OCI-LY3 (cell line): ENCODE measurements around the gene FBXO28.

ENCODE experiments used
- H2AFZ ChIP-seq: fragments of 200-600, 300-600 bp; shearing (Covaris generic); 2 replicates; pipeline ENCODE4 v1.6.0; 2014; ENCODE audit warnings: antibody characterized with exemption, low read depth, low read length
- H3K27ac ChIP-seq: fragments of 200-600, 300-600 bp; sonication (generic); 2 replicates; pipeline ENCODE4 v1.5.1; 2014; ENCODE audit warnings: mild to moderate bottlenecking, low read length, moderate library complexity, mixed read lengths
- H3K27me3 ChIP-seq: fragments of 200-600, 300-600 bp; sonication (generic); 2 replicates; pipeline ENCODE4 v1.6.1; 2014; ENCODE audit warnings: low read depth, low read length, mixed read lengths
- H3K36me3 ChIP-seq: fragments of 200-600, 300-600 bp; sonication (generic); replicated peaks from 2 replicates; pipeline ENCODE3; 2014; ENCODE audit warnings: low read depth, low read length, mixed read lengths
- H3K4me1 ChIP-seq: fragments of 300-600, 200-600 bp; sonication (generic); 2 replicates; pipeline ENCODE4 v1.6.1; 2014; ENCODE audit warnings: low read length, mixed read lengths
- H3K4me2 ChIP-seq: fragments of 200-600, 300-600 bp; sonication (generic); 2 replicates; pipeline ENCODE4 v1.6.1; 2014; ENCODE audit warnings: low read length, mixed read lengths
- H3K4me3 ChIP-seq: fragments of 300-600, 200-600 bp; sonication (generic); 2 replicates; pipeline ENCODE4 v1.5.1; 2014; ENCODE audit warnings: antibody characterized with exemption, mild to moderate bottlenecking, low read length, moderate library complexity
- H3K79me2 ChIP-seq: fragments of 300-600, 200-600 bp; shearing (Covaris generic); 2 replicates; pipeline ENCODE4 v1.6.1; 2014; ENCODE audit warnings: mild to moderate bottlenecking, low read length, mixed read lengths
- H3K9ac ChIP-seq: fragments of 300-600, 200-600 bp; shearing (Covaris generic); 2 replicates; pipeline ENCODE4 v1.6.0; 2014; ENCODE audit warnings: mild to moderate bottlenecking, low read length, moderate library complexity
- H3K9me3 ChIP-seq: fragments of 200-600, 300-600 bp; shearing (Covaris generic); 2 replicates; pipeline ENCODE4 v1.6.1; 2014; ENCODE audit warnings: low read length, mixed read lengths; ENCODE audit not compliant: insufficient read depth
- H4K20me1 ChIP-seq: fragments of 200-600, 300-600 bp; sonication (generic); 2 replicates; pipeline ENCODE4 v1.6.1; 2016; ENCODE audit warnings: low read length, mixed read lengths; ENCODE audit not compliant: insufficient read depth
- CTCF ChIP-seq: fragments of 200-600, 300-600 bp; sonication (generic); IDR thresholded peaks from 2 replicates; pipeline ENCODE4 v1.5.1; 2014; ENCODE audit warnings: antibody characterized with exemption, low read length, low read depth
- EZH2phosphoT487 ChIP-seq: fragments of 200-600 bp; shearing (Covaris generic); IDR thresholded peaks from 2 replicates; pipeline ENCODE4 v1.6.1; 2018; ENCODE audit warnings: antibody characterized with exemption, mixed run types, low read depth

Gene FBXO28

GRCh38 chr1:224089583-224089982 is 24.3 kb upstream of the FBXO28 start:
- peaks cover 15% of the 10 kb centered on the region for H3K27me3 ChIP-seq
- no peak overlapping the region for H2AFZ ChIP-seq
- no peaks in the 10 kb centered on the region for H3K4me1 ChIP-seq
- no peak overlapping the region for H3K4me3 ChIP-seq
- H3K9ac ChIP-seq, result no peak overlapping the region
- no peak overlapping the region for H3K27ac ChIP-seq
- no peaks in the 10 kb centered on the region for H4K20me1 ChIP-seq
- H3K36me3 ChIP-seq, result no peaks in the 10 kb centered on the region
- no peak overlapping the region for H3K4me2 ChIP-seq
- H3K79me2 ChIP-seq, result no peaks in the 10 kb centered on the region
- H3K9me3 ChIP-seq, result no peaks in the 10 kb centered on the region
- TF ChIP-seq EZH2phosphoT487 (no peak), CTCF (no peak)

GRCh38 chr1:224090116-224090515 is 23.8 kb upstream of the FBXO28 start:
- TF ChIP-seq CTCF (no peak), EZH2phosphoT487 (no peak)
- Histone ChIP-seq H4K20me1 (no peaks in the 10 kb centered on the region), H3K4me1 (no peaks in the 10 kb centered on the region), H2AFZ (no peak overlapping the region), H3K4me2 (no peak overlapping the region), H3K9ac (no peak overlapping the region), H3K79me2 (no peaks in the 10 kb centered on the region), H3K27me3 (peaks cover 15% of the 10 kb centered on the region), H3K27ac (no peak overlapping the region), H3K36me3 (no peaks in the 10 kb centered on the region), H3K4me3 (no peak overlapping the region), H3K9me3 (no peaks in the 10 kb centered on the region)

- no peaks in the 10 kb centered on the region for H3K9me3 ChIP-seq
- H3K4me3 ChIP-seq, result no peak overlapping the region
- H3K4me1 ChIP-seq, result no peaks in the 10 kb centered on the region
- no peaks in the 10 kb centered on the region for H3K36me3 ChIP-seq
- H4K20me1 ChIP-seq, result no peaks in the 10 kb centered on the region
- H2AFZ ChIP-seq, result no peak overlapping the region
- peaks cover 28% of the 10 kb centered on the region for H3K27me3 ChIP-seq
- H3K9ac ChIP-seq, result no peak overlapping the region
- no peak for TF ChIP-seq EZH2phosphoT487
- TF ChIP-seq CTCF, result no peak
- no peaks in the 10 kb centered on the region for H3K79me2 ChIP-seq
- H3K4me2 ChIP-seq, result no peak overlapping the region
- no peak overlapping the region for H3K27ac ChIP-seq
These were observed 21.8 kb upstream of the FBXO28 start for GRCh38 chr1:224092111-224092510.

- Histone ChIP-seq H3K4me1 (no peaks in the 10 kb centered on the region), H2AFZ (no peak overlapping the region)
These were observed 21.3 kb upstream of the FBXO28 start for GRCh38 chr1:224092601-224093000.

More at GRCh38 chr1:224092601-224093000, 21.3 kb upstream of the FBXO28 start:
- no peak overlapping the region for H3K27ac ChIP-seq
- TF ChIP-seq CTCF (no peak), EZH2phosphoT487 (no peak)
- no peaks in the 10 kb centered on the region for H3K36me3 ChIP-seq
- H3K79me2 ChIP-seq, result no peaks in the 10 kb centered on the region
- no peaks in the 10 kb centered on the region for H4K20me1 ChIP-seq
- no peak overlapping the region for H3K9ac ChIP-seq
- H3K4me3 ChIP-seq, result no peak overlapping the region
- H3K4me2 ChIP-seq, result no peak overlapping the region
- peaks cover 29% of the 10 kb centered on the region for H3K27me3 ChIP-seq
- no peaks in the 10 kb centered on the region for H3K9me3 ChIP-seq
